IMR-90 (cell line): Measurements from ENCODE around the gene KRTAP5-4.

Source experiments
- BHLHE40 ChIP-seq: fragments of 150-350 bp; IDR thresholded peaks from 2 replicates; pipeline ENCODE4 v1.6.1; 2016; ENCODE audit warnings: mild to moderate bottlenecking, low read depth, low read length
- CEBPB ChIP-seq: IDR thresholded peaks from 2 replicates; pipeline ENCODE4 v1.6.1; 2012; ENCODE audit warnings: low read depth, low read length, improper control_type of control experiment
- CTCF ChIP-seq: conservative IDR thresholded peaks from 2 replicates; pipeline ENCODE4 v1.5.1; 2012; ENCODE audit warnings: mild to moderate bottlenecking, low read depth, low read length, improper control_type of control experiment
- ELK1 ChIP-seq: fragments of 150-350 bp; IDR thresholded peaks from 2 replicates; pipeline ENCODE4 v1.6.1; 2016; ENCODE audit warnings: low read depth, mild to moderate bottlenecking, low read length, moderate library complexity, borderline replicate concordance
- POLR2A ChIP-seq: IDR thresholded peaks from 2 replicates; pipeline ENCODE4 v1.6.1; 2012; ENCODE audit warnings: mild to moderate bottlenecking, low read depth, low read length
- RFX5 ChIP-seq: IDR thresholded peaks from 2 replicates; pipeline ENCODE4 v1.8.0; 2012; ENCODE audit warnings: low read depth, mild to moderate bottlenecking, low read length, moderate library complexity

GRCh38 chr11:1572197-1573076 is 49.5 kb downstream of the KRTAP5-4 start, which contains the start of gene DUSP8:
- TF ChIP-seq CTCF: no peak
- TF ChIP-seq POLR2A: peak; percentile 32; the same call in 1 of the 2 replicates
- no peak for TF ChIP-seq ELK1
- no peak for TF ChIP-seq RFX5
- TF ChIP-seq BHLHE40: no peak
- no peak for TF ChIP-seq CEBPB
